ENCODE data around the gene FAM53C. TPM values are rescaled to one million over a fixed set of nuclear protein-coding genes. Genes with fewer than 3 reads are reported as not detected.

Gene FAM53C
- total and polyA plus RNA-seq, 2 donors (not counting 3 experiments of a cell fraction or from before 2014, with no cell fraction given) = 37.4 to 37.9 TPM

DNA sequence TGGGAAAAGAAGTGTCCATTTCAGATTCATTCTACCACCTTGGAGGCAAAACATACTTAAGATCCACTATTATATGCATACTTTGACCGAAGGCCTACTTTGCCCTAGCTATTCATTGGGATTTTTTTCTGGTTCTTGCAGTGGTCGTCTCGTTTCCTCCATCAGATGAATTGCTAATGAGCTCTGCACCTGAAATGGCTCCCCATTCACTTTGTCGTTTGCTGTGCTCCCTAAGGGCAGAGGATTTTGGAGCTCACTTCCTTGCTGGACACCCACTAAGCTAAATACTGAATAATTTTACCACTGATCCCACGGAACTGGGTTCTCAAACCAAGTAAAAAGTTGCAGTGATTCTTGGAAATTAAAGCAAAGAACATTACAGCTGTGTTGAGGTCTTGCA, 16.3 kb downstream of the FAM53C start:
- no peaks in the 10 kb centered on the region for H3K27me3 ChIP-seq (ENCODE audit: control insufficient read depth in 2 of 2, insufficient read depth in 2 of 2, low read length in 2 of 2)
- H3K9me1 ChIP-seq (replicated peaks; ENCODE audit: control insufficient read depth, extremely low read depth, insufficient read depth, low read length) = no peaks in the 10 kb centered on the region
- H3K27ac ChIP-seq (ENCODE audit: insufficient read depth, low read depth, low read length) = no peak overlapping the region
- POLR2A ChIA-PET = interaction anchor here (4.4 kb wide), 1 partner anchor 15 kb away, joined by 58 read pairs; the partner anchor contains the start of gene FAM53C
- TF ChIP-seq JUN (IDR thresholded peaks at IDR 0.05; ENCODE audit: borderline replicate concordance, insufficient read depth, insufficient read length, low read depth) (no peak), GATA2 (IDR thresholded peaks at IDR 0.05; ENCODE audit: insufficient read depth, insufficient read length, low read depth, low read length) (no peak), FOS (IDR thresholded peaks at IDR 0.05; ENCODE audit: borderline replicate concordance, insufficient read depth, low read length) (no peak), EZH2 (IDR thresholded peaks at IDR 0.05; ENCODE audit: borderline replicate concordance, low read depth, low read length, severe bottlenecking) (no peak), POLR2AphosphoS5 (IDR thresholded peaks at IDR 0.05; ENCODE audit: insufficient read depth, low read depth, low read length) (no peak), POLR2A (IDR thresholded peaks at IDR 0.05; ENCODE audit: low read depth, low read length) (no peak), MYC (IDR thresholded peaks at IDR 0.05; ENCODE audit: low read depth, low read length) (no peak)
- TF ChIP-seq, protein P1, sequence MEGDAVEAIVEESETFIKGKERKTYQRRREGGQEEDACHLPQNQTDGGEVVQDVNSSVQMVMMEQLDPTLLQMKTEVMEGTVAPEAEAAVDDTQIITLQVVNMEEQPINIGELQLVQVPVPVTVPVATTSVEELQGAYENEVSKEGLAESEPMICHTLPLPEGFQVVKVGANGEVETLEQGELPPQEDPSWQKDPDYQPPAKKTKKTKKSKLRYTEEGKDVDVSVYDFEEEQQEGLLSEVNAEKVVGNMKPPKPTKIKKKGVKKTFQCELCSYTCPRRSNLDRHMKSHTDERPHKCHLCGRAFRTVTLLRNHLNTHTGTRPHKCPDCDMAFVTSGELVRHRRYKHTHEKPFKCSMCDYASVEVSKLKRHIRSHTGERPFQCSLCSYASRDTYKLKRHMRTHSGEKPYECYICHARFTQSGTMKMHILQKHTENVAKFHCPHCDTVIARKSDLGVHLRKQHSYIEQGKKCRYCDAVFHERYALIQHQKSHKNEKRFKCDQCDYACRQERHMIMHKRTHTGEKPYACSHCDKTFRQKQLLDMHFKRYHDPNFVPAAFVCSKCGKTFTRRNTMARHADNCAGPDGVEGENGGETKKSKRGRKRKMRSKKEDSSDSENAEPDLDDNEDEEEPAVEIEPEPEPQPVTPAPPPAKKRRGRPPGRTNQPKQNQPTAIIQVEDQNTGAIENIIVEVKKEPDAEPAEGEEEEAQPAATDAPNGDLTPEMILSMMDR (IDR thresholded peaks at IDR 0.05; ENCODE audit: extremely low read depth in 1 of 2, insufficient read depth in 1 of 2, low read depth in 1 of 2, low read length in 2 of 2) = no peak
- TF ChIP-seq, protein P2, sequence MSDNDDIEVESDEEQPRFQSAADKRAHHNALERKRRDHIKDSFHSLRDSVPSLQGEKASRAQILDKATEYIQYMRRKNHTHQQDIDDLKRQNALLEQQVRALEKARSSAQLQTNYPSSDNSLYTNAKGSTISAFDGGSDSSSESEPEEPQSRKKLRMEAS (IDR thresholded peaks at IDR 0.05; ENCODE audit: insufficient read depth, insufficient read length) = no peak
- H3K36me3 ChIP-seq (ENCODE audit: control insufficient read depth in 2 of 2, extremely low read depth in 1 of 2, insufficient read depth in 2 of 2, low read length in 2 of 2) = no peaks in the 10 kb centered on the region
- H4K20me1 ChIP-seq (replicated peaks; ENCODE audit: control insufficient read depth, extremely low read depth, insufficient read depth, low read length) = no peaks in the 10 kb centered on the region
- no peaks in the 10 kb centered on the region for H3K9me3 ChIP-seq (replicated peaks; ENCODE audit: control insufficient read depth, insufficient read depth, low read length)
- peaks cover 14% of the 10 kb centered on the region for H3K4me1 ChIP-seq (ENCODE audit: control insufficient read depth, extremely low read depth, insufficient read depth, low read length)
- CTCF ChIA-PET = interaction anchor here (1.5 to 5.7 kb wide), 8 partner anchors 12 to 131 kb away, joined by 3 to 71 read pairs (median 22); partner anchors contain the start of genes CDC25C and FAM53C
- no peak for DNase-seq (ENCODE audit: low read depth, low spot score)
- no peak overlapping the region for H2AFZ ChIP-seq (ENCODE audit: low read depth, low read length)
- dilution Hi-C loops (cut with MboI; ENCODE audit: extremely low pct_ligation_motif_present, low sequenced_read_pairs) = no loop called here
- H3K79me2 ChIP-seq (ENCODE audit: control insufficient read depth, insufficient read depth, low read length) = peaks cover 56% of the 10 kb centered on the region
- peak; percentile 18 for FAIRE-seq
- peak overlapping the region in 2 of 3 experiments; percentile 58 to 95 for H3K4me3 ChIP-seq (replicated peaks in 1 of 3; ENCODE audit: insufficient read depth in 1 of 3, low read depth in 1 of 3, low read length in 3 of 3)
- H3K4me2 ChIP-seq (ENCODE audit: insufficient read depth, low read length) = peak overlapping the region; percentile 93
- no TSS peak for BruUV-seq (replicated peaks)
- intact Hi-C loops (cut with micrococcal nuclease) = loop anchor here (5.0 kb wide), 3 partner anchors 132 to 678 kb away; no protein-coding TSS in a partner anchor
- H3K9ac ChIP-seq (replicated peaks; ENCODE audit: extremely low read depth, insufficient read depth, low read length) = no peak overlapping the region
